ENCODE data around the gene FRG2.
"Not testable (repeated sequence)": the region's sequence is repeated elsewhere in the genome, so short reads cannot be mapped to it uniquely, and the experiment has no call there.

Gene FRG2

GRCh38 chr4:190016369-190017289, 10.4 kb downstream of the FRG2 start:
- no peak for DNase-seq (ENCODE audit: low read depth)

- no peak for DNase-seq (ENCODE audit: low read depth)
Observed at GRCh38 chr4:190015538-190016368, 11.3 kb downstream of the FRG2 start.

- no peak for DNase-seq (ENCODE audit: low read depth)
Observed at GRCh38 chr4:190014771-190015537, 12.1 kb downstream of the FRG2 start.

GRCh38 chr4:189989941-189990340, 37.1 kb downstream of the FRG2 start:
- not testable (repeated sequence) for DNase-seq (ENCODE audit: low read depth)

GRCh38 chr4:189988877-189989431, 38.1 kb downstream of the FRG2 start:
- DNase-seq (ENCODE audit: low read depth) = no peak

- DNase-seq (ENCODE audit: low read depth) = not testable (repeated sequence)
Observed at GRCh38 chr4:189985651-189986243, 41.3 kb downstream of the FRG2 start.

GRCh38 chr4:189984661-189985060, 42.4 kb downstream of the FRG2 start:
- not testable (repeated sequence) for DNase-seq (ENCODE audit: low read depth)

- not testable (repeated sequence) for DNase-seq (ENCODE audit: low read depth)
Observed at GRCh38 chr4:189983916-189984526, 43.0 kb downstream of the FRG2 start.

- no peak for DNase-seq (ENCODE audit: low read depth)
Observed at GRCh38 chr4:189981970-189982369, 45.1 kb downstream of the FRG2 start.

GRCh38 chr4:189980292-189980691, 46.8 kb downstream of the FRG2 start:
- DNase-seq (ENCODE audit: low read depth) = not testable (repeated sequence)

GRCh38 chr4:189979196-189980047, 47.6 kb downstream of the FRG2 start:
- no peak for DNase-seq (ENCODE audit: low read depth)
